ENCODE measurements around the gene RNF146.
A peak's percentile ranks its signal among the peaks of the same experiment; 100 is the strongest.

The RNF146 gene

GRCh38 chr6:127299522-127300240 is 33.0 kb downstream of the RNF146 start:
- TF ChIP-seq, protein P1, sequence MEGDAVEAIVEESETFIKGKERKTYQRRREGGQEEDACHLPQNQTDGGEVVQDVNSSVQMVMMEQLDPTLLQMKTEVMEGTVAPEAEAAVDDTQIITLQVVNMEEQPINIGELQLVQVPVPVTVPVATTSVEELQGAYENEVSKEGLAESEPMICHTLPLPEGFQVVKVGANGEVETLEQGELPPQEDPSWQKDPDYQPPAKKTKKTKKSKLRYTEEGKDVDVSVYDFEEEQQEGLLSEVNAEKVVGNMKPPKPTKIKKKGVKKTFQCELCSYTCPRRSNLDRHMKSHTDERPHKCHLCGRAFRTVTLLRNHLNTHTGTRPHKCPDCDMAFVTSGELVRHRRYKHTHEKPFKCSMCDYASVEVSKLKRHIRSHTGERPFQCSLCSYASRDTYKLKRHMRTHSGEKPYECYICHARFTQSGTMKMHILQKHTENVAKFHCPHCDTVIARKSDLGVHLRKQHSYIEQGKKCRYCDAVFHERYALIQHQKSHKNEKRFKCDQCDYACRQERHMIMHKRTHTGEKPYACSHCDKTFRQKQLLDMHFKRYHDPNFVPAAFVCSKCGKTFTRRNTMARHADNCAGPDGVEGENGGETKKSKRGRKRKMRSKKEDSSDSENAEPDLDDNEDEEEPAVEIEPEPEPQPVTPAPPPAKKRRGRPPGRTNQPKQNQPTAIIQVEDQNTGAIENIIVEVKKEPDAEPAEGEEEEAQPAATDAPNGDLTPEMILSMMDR (IDR thresholded peaks at IDR 0.05; ENCODE audit: low read depth, low read length) = no peak
- DNase-seq (ENCODE audit: extremely low read depth, low read depth) = no peak

- TF ChIP-seq, protein P1 (IDR thresholded peaks at IDR 0.05; ENCODE audit: low read depth, low read length) = no peak
- DNase-seq (ENCODE audit: extremely low read depth, low read depth) = peak; percentile 54
Measured at GRCh38 chr6:127300411-127300810, 33.7 kb downstream of the RNF146 start.

DNA sequence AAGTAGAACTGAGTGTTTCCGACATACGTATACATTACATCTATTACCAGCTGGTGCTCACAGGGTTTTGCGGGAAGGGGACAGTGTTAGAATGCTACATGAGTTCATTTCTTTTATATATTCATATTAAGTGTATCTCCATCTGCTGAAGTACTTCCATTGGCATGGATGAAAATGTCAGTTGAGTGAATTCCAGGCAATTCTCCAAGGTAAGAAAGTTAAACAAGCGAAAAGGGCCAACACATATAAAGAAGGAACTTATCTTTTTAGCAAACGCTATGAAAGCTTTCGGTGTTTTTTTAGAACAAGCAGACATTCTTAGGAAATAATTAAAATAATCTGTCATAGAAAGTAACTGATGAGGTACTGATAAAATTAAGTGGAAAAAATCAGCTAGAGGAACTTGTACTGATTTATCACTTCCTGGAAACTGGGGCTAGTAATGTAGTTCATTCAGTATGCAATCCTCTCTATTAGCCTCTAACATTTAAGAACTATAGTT is 34.6 kb downstream of the RNF146 start:
- no peak for DNase-seq (ENCODE audit: extremely low read depth, low read depth)
- TF ChIP-seq, protein P1 (IDR thresholded peaks at IDR 0.05; ENCODE audit: low read depth, low read length) = no peak

DNA sequence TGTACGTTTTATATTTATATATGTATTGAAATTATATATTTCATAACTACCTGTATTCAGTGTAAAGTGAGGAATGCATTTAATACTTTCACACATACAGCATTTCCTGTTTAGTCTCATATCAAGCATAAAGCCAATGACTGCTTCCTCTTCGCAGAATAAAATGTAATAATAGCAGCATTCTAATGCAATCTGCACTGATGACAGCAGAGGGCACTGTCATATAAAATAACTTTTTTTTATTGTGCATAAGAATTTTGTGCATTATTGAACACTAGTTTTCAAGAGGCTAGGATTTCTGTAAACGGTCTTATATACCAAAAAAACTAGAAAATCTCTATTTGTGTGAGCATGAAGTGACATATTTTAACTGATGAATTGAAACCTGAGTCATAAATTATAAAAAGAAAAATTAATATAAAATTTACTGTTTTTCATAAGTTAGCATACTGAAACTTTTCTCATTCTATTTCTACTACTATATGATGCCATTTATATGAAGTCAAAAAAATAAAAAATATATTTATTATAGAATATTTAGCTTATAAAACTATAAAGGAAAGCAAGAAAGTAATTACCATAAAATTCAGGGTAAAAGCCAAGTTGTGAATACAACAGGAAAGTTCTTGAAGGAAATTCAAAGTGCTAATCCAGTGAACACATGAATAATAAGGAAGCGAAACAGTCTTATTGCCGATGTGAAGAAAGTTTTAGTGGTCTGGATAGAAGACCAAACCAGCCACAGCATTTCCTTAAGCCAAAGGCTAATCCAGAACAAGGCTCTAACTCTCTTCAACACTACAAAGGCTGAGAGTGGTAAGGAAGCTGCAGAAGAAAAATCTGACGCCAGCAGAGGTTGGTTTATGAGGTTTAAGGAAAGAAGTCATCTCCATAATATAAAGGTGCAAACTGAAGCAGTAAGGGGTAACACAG is 36.3 kb downstream of the RNF146 start:
- DNase-seq (ENCODE audit: extremely low read depth, low read depth) = no peak
- TF ChIP-seq, protein P1 (IDR thresholded peaks at IDR 0.05; ENCODE audit: low read depth, low read length) = peak; percentile 63

- TF ChIP-seq, protein P1 (IDR thresholded peaks at IDR 0.05; ENCODE audit: low read depth, low read length) = no peak
- no peak for DNase-seq (ENCODE audit: extremely low read depth, low read depth)
Measured at GRCh38 chr6:127303917-127304316, 37.3 kb downstream of the RNF146 start.

DNA sequence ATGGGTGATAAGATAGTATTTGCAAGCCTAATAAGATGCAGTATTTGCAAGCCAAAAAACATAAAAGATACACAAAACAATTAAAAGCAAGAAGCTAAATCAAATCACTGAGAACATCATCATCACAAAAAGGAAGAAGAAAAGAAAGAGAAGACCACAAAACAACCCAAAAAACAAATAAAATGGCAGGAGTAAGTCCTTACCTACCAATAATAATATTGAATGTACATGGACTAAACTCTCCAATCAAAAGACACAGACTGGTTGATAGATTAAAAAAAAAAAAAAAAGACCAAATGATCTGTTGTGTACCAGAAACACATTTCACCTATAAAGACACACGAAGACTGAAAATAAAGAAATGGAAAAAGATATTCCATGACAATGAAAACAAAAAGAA is 39.1 kb downstream of the RNF146 start:
- TF ChIP-seq, protein P1 (IDR thresholded peaks at IDR 0.05; ENCODE audit: low read depth, low read length) = no peak
- no peak for DNase-seq (ENCODE audit: extremely low read depth, low read depth)

Measured in AG09319 (cell line).